Panc1 (cell line): ENCODE results near the gene CHST15.

Experiments
- CTCF ChIP-seq: fragments of 450-650 bp; IDR thresholded peaks from 2 replicates; pipeline ENCODE4 v1.5.1; 2017; ENCODE audit warnings: mild to moderate bottlenecking
- POLR2AphosphoS5 ChIP-seq: IDR thresholded peaks from 2 replicates; pipeline ENCODE4 v1.6.1; 2012; ENCODE audit warnings: mild to moderate bottlenecking, low read depth, low read length, moderate library complexity
- REST ChIP-seq, 2 experiments: IDR thresholded peaks; 2 replicates each; pipeline ENCODE4 v1.6.1; 2011 to 2012; ENCODE audit warnings: low read depth in 2 of 2, control low read depth in 1 of 2, low read length in 1 of 2, mild to moderate bottlenecking in 1 of 2, moderate library complexity in 1 of 2; ENCODE audit not compliant: insufficient read depth in 1 of 2
- SIN3A ChIP-seq: IDR thresholded peaks from 2 replicates; pipeline ENCODE4 v1.6.1; 2012; ENCODE audit warnings: low read depth, mild to moderate bottlenecking, low read length, moderate library complexity, borderline replicate concordance; ENCODE audit not compliant: insufficient read depth
- TCF7L2 ChIP-seq: IDR thresholded peaks from 2 replicates; pipeline ENCODE4 v1.6.1; 2011; ENCODE audit warnings: mild to moderate bottlenecking, low read depth, low read length, inconsistent platforms

GRCh38 chr10:124114696-124115095 is 21.3 kb upstream of the CHST15 start:
- TF ChIP-seq CTCF (no peak), REST (IDR thresholded peaks at IDR 0.05; ENCODE audit: insufficient read depth in 1 of 2, low read depth in 2 of 2, low read length in 1 of 2) (no peak), POLR2AphosphoS5 (no peak), TCF7L2 (no peak), SIN3A (no peak)
